ENCODE measurements around the gene ZNF444.
A peak's percentile ranks its signal among the peaks of the same experiment; 100 is the strongest.
"Not testable (repeated sequence)": the region's sequence is repeated elsewhere in the genome, so short reads cannot be mapped to it uniquely, and the experiment has no call there.

The ZNF444 gene
- total RNA-seq: 9.7 to 17.6 reads per million in 2 donors

DNA sequence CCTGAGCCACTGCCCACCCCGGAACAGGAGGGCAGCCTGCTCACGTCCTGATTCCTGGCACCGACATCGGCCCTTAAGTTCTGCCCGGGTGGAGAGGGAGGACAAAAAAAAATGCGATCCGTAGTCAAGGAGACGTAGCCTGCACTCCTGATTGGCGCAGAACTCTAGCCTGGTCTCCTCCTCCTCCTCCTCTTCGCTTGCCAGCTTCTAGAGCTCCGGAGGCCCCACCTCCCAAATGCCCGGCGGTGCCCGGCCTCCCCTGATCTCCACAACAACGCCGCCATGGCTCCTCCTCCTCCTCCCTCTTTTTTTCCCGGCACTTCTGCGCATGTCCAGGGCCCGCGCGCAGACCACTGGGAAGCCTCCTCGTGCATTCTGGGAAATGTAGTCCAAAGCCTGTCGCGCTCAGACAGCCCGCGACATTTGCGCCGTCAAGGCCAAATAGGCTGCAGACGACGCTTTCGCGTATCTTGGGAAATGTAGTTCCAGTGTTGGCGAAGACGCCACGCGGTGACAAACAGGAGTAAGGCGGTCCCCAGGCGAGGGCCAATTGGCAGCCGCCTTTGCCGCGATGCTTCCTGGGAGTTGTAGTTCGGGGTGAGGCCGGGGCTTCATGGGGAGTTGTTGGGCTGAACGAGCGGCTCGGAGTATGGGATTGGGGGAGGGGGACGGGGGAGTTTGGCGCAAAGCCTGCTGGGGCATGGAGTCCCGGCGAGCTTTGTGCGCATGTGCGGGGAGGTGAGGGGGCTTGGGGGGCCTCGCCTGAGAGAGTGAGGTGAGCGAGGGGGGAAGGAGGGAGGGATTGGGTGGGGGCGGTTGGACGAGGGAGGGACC is at the start of gene ZNF444:
TSS of gene ZNF444 (plus strand) at position 705 of the 834 bp plus-strand sequence. CDS start 5,625 bp downstream, outside the sequence.
- DNase-seq: peak; percentile 99

GRCh38 chr19:56091751-56092546 is 49.1 kb upstream of the ZNF444 start:
- peak; percentile 12 for DNase-seq

GRCh38 chr19:56092685-56093631 is 48.1 kb upstream of the ZNF444 start:
- no peak for DNase-seq

- no peak for DNase-seq
These were observed 46.6 kb upstream of the ZNF444 start for GRCh38 chr19:56094449-56094848.

DNA sequence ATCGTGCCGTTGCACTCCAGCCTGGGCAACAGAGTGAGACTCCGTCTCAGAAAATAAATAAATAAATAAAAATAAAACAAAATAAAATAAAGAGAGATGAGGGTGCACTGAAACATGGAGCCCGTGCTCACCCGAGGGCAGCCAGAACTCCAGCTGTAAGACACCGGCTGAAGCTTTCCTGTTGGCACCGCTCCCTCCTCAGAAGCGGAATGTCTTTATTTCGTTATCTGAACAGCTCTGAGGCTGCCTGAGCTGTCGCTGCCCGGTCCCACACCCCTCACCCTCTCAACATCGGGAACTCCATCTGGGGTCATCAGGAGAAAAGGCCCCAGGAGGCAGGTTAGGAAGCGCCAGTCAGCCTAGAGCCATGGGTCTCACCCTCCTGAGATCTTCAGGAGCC is 44.4 kb upstream of the ZNF444 start:
- no peak for DNase-seq

DNA sequence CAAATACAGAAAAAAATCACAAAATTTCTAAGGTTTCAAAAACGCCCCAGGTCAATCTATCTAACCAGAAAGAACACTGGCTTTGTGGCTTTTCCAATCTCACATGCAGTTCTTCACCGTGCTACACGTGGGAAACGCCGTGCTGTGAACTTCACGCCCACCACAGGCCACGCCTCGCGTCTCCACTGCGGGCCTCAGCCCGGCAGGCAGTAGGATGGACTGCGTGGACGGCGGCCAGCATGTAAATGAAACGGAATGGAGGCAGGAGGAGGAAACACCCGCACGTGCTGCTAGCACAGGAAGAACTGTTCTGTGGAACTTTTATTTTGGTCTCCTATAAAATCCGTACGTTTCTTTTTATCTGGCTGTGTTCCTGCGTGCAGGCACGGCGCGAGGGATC is 43.8 kb upstream of the ZNF444 start:
- DNase-seq: no peak

GRCh38 chr19:56097776-56098175 is 43.3 kb upstream of the ZNF444 start:
- DNase-seq: no peak

- DNase-seq: not testable (repeated sequence)
These were observed 42.9 kb upstream of the ZNF444 start for GRCh38 chr19:56098237-56098636.

- no peak for DNase-seq
These were observed 42.1 kb upstream of the ZNF444 start for GRCh38 chr19:56098731-56099568.

- DNase-seq: no peak
These were observed 41.2 kb upstream of the ZNF444 start for GRCh38 chr19:56099638-56100539.

DNA sequence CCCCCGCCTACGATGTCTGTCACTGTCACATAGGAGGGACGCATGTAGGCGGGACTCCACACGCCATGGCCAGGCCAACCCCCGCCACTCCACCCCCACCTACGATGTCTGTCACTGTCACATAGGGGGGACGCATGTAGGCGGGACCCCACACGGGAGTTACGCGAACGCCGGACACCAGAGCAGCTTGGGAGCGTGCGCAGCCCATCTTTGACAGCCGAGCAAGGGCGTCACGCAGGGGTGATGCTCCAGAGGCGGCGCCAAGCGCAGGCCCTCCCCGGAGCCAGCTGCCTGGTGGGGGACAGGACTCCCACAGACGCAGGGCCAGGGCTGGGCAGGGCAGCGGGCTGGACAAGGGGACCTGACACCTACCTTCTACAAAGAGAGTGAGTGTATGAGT is 40.0 kb upstream of the ZNF444 start:
- DNase-seq: no peak

- no peak for DNase-seq
These were observed 39.1 kb upstream of the ZNF444 start for GRCh38 chr19:56101746-56102535.

DNA sequence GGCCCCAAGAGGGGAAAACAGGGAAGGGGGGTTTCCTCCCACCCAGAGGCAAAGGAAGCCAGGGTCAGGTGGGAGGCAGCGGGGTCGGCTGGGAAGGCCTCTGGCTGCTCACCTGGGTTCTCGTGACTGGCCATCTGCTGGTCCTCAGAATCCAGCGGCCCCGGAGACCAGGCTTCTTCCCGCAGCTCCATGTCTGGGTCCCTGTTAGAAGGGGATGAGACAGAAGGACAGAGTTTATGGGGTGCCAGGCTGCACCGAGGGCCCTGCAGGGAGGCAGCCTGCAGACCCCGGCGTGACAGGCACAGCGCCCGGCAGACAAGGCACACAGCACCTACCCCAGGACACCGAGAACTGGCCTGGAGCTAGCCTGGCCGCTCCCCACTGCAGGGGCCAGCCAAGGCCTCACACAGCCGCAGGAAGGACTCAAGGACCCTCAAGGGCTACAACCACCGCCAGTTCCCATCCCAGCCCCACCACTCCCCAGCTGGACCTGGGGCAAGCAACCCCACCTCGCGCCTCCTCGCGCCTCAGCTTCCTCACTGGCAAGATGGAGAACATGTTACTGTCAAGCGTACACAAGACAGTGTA is 38.0 kb upstream of the ZNF444 start:
- no peak for DNase-seq

DNA sequence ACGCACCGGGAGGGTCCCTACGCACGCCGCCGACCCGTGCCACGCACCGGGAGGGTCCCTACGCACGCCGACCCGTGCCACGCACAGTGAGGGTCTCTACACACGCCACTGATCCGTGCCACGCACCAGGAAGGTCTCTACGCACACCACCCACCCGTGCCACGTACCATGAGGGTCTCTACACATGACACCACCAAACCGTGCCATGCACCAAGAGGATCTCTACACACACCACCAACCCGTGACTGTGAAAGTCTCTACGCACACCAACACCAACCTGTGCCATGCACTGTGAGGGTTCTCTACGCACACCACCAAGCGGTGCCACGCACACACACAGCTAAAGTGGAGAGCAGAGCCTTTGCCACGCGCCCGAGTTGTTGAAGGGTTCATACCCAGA is 36.7 kb upstream of the ZNF444 start:
- DNase-seq: no peak

DNA sequence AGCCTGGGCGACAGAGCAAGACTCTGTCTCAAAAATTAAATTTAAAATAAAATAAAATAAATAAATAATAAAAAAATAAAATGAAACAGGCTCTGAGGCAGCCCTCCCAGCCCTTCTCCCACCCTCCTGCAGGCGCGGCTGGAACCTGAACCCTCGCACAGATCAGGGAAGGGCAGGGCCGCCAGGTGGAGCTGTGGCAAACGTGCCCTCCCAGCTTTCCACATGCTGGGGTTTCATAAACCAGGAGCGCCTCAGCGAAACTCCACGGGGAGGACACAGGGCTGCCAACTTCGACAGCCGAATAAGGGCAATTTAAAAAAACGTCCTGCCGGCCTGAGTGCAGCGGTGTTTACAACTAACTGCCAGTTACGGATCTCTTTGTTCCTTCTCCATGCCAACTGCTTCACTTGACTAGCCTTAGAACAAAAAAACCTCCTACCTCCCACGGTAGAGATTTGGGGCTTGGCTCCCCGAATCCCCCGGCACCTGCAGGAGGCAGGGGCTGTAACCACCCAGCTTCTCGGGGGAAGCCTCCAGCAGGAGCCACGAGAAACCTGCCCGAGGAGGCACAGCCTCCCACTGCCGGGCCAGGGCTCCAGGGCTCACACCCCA is 35.9 kb upstream of the ZNF444 start:
- DNase-seq: peak; percentile 42

DNA sequence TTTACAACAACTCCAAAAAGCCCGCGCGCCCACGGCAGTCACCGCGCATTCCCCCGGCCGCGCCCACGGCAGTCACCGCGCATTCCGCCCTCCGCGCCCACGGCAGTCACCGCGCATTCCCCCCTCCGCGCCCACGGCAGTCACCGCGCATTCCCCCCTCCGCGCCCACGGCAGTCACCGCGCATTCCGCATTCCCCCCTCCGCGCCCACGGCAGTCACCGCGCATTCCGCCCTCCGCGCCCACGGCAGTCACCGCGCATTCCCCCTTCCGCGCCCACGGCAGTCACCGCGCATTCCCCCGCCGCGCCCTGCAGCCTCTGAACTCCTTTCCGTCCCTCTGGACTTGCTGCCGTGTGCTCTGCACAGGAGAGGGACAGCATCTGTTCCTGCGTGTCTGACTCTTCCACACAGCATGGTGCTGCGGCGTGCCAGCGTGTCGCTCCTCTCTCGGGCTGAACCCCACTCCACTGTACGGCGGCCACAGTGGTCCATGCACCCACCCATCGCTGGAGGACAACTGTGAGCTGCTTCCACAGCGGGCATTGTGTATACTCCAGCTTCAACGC is 35.2 kb upstream of the ZNF444 start:
- not testable (repeated sequence) for DNase-seq

DNA sequence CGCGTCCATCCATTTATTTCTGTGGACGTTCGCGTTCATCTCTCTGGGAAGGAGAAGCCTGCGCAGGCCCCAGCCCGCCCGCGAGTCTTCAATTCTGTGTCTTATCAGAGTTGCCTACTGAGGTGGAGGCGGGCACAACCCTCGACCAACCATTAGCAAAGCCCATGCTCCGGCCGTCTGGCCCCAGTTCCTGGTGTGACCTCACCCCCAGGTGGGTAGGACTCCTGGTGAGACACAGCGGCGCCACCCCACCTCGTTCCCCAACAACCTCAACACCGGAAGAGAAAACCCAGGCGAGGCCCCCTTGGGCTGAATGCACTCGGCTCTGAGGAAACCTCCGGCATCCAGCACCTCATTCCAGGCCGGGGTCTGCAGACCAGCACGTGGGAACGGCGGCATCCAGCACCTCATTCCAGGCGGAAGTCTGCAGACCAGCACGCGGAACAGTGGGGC is 34.7 kb upstream of the ZNF444 start:
- no peak for DNase-seq

DNA sequence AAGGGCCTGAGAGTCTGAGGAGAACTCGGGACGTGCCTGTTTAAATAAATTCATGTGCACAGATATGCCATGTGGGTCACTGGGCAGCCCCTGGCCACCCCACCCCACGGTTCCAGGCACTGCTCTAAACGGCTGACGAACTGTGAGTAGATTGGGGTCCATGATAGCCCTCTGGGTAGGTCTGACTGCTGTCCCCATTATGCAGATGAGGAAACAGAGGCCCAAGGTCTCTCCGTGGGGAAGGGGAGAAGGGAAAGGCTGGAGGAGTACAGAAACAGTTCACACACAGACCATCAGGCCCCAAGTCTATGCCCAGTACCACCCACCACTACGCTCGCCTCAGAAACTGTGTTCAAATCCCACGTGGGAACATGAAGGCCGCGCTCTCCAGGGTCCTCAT is 34.1 kb upstream of the ZNF444 start:
- DNase-seq: no peak
